Measurements from ENCODE around the gene NIPA2.
A peak's percentile ranks its signal among the peaks of the same experiment; 100 is the strongest.

The NIPA2 gene

DNA sequence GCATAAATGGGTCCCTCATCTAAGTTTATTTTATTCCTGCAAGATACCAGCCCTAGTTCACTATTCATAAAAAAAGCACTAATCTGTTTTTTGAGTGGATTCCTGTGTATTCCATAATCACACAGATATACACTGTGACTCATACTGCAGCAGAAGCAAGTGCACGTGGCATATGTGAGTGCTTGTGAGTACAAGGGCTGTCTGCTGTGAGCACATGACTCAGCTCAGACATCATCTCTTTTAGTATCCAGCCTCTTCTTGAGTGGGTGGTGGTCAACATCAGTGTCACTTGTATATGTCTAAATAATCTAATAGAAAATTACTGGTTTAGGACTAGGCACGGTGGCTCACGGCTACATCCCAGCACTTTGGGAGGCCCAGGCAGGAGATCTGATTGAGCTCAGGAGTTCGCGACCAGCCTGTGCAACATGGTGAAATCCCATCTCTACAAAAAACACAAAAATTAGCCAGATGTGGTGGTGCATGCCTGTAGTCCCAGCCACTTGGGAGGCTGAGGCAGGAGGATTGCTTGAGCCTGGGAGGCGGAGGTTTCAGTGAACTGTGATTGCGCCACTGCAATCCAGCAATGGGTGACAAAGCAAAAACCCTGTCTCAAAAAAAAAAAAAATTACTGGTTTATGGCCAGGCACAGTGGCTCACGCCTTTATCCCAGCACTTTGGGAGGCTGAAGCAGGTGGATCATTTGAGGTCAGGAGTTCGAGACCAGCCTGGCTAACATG is 49.8 kb downstream of the NIPA2 start:
- TF ChIP-seq, protein P1, sequence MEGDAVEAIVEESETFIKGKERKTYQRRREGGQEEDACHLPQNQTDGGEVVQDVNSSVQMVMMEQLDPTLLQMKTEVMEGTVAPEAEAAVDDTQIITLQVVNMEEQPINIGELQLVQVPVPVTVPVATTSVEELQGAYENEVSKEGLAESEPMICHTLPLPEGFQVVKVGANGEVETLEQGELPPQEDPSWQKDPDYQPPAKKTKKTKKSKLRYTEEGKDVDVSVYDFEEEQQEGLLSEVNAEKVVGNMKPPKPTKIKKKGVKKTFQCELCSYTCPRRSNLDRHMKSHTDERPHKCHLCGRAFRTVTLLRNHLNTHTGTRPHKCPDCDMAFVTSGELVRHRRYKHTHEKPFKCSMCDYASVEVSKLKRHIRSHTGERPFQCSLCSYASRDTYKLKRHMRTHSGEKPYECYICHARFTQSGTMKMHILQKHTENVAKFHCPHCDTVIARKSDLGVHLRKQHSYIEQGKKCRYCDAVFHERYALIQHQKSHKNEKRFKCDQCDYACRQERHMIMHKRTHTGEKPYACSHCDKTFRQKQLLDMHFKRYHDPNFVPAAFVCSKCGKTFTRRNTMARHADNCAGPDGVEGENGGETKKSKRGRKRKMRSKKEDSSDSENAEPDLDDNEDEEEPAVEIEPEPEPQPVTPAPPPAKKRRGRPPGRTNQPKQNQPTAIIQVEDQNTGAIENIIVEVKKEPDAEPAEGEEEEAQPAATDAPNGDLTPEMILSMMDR (conservative IDR thresholded peaks at IDR 0.05; ENCODE audit: control insufficient read depth, insufficient read depth, low read depth, low read length) = no peak
- DNase-seq (ENCODE audit: low read depth) = peak; percentile 98
- no peak overlapping the region for H3K4me3 ChIP-seq (ENCODE audit: control insufficient read depth, low read depth, low read length)

DNA sequence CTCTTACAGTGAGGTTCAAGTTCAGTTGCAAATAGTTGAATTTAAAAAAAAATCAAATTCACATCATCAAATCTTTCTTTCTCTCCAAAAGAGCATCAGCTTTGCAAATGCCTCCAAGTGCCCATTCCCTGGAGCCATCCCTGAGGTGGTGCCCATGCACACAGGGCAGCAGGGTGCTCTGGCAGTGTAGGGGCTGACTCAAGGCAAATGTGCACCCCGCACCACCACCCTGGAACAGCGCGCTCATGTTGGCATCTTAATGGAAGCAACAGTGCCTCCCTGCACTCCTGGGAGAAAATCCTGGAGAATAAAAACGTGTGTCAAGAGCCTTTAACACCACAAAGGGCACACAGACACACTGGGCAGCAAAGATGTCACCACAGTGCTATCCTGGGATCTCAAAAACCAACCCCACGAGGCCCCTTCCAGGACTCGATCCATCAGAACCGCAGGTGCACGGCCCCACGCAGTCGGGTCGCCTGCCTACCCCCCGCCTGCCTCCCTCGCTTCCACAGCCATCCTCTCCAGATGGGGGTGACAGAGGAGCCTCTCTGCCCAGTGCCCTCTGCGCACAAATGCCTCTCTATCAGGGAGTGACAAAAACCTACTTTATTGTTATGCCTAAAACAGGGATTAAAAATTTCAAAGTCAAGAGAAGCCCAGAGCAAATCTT is 50.8 kb downstream of the NIPA2 start:
- TF ChIP-seq, protein P1 (conservative IDR thresholded peaks at IDR 0.05; ENCODE audit: control insufficient read depth, insufficient read depth, low read depth, low read length) = no peak
- no peak for DNase-seq (ENCODE audit: low read depth)
- H3K4me3 ChIP-seq (ENCODE audit: control insufficient read depth, low read depth, low read length) = no peak overlapping the region

DNA sequence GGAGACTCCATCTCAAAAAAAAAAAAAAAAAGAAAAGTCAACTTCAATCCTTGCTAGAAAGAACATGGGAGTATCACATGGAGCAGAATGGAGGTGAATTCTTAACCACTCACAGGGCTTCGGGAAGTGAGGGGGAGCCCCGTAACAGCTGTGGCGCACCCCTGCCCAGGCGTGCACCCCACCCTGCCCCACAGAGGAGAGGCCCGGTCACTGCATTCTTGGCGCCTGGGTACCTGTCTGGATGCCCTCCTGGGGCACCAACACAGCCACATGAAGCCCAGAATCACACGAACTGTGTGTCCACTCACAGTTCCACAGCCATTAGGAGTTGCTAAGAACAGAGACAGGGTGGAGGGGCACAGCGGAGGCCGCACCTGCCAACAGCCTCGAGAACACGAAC is 51.8 kb downstream of the NIPA2 start:
- TF ChIP-seq, protein P1 (conservative IDR thresholded peaks at IDR 0.05; ENCODE audit: control insufficient read depth, insufficient read depth, low read depth, low read length) = no peak
- DNase-seq (ENCODE audit: low read depth) = no peak
- H3K4me3 ChIP-seq (ENCODE audit: control insufficient read depth, low read depth, low read length) = no peak overlapping the region

DNA sequence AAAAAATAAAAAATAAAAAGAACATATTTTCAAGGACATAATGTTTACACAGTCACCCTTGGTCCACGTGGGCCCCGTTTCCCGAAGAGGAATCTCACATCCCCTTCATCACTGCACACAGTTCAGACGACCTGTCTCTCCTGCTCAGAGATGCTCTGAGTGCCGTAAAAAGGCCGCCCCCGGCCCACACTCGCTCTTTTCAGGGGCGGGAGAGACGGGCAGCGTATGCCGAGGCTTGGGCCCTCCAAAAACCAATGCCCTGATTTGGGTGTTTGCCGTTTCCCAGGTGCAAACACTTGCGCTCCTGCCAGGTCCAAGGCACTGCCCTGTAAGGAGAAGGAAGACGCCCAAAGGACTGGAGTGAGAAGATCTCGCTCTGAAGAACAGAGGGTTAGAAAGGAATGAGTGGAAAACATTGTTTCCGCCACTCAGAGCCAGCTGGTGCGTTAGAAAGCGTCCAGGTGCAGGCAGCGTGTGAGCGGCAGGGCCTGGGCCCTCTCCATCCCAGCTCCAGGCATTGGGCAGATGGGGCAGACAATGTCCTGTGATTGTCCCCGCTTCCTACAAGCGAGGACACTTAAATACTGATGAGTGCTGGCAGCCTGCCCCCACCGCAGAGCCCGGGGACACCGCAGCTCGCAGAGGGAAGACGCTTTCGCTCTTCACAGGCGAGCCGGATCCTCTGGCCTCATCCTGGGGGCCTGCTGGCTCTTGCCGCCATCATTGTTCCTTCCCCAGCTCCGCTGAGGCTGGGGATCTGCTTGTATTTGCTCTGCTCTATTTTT is 53.2 kb downstream of the NIPA2 start:
- no peak for DNase-seq (ENCODE audit: low read depth)
- H3K4me3 ChIP-seq (ENCODE audit: control insufficient read depth, low read depth, low read length) = no peak overlapping the region
- TF ChIP-seq, protein P1 (conservative IDR thresholded peaks at IDR 0.05; ENCODE audit: control insufficient read depth, insufficient read depth, low read depth, low read length) = no peak

DNA sequence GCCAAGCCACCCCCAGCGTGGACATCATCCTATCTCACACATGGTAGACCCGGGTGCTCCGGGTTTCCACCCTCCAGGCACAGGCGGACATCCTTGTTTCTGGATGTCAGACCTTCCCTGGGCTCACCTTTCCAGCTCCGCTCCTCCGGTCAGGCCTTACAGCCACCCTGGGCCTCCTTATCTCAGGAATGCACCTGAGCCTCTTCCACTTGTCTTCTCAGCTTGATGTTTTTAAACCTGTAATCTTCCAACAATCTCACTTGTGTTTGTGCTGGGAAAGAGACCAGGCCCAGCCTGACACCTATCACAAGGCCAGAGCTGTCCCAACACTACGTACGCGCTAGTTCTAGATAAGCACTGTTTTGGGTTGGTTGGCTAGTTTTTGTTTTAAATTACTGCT is 53.9 kb downstream of the NIPA2 start:
- no peak overlapping the region for H3K4me3 ChIP-seq (ENCODE audit: control insufficient read depth, low read depth, low read length)
- TF ChIP-seq, protein P1 (conservative IDR thresholded peaks at IDR 0.05; ENCODE audit: control insufficient read depth, insufficient read depth, low read depth, low read length) = no peak
- no peak for DNase-seq (ENCODE audit: low read depth)

DNA sequence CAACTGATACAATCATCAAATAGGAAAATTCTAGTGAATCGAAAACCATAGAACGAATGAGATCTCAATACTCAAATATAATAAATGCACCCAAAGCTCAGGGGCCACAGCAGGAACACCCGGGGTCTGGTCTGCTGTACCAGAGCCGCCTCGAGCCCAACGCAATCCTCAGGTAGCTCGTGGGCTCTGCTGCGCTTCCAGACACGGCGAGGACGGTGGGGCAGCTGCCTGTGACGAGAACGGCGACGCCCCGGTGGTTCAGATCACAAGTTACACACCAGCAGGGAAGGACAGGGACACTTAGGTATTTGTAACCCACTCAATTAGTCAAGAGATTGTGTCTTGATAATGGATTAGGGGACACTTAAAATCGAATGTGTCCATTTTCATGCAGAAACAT is 54.6 kb downstream of the NIPA2 start:
- no peak overlapping the region for H3K4me3 ChIP-seq (ENCODE audit: control insufficient read depth, low read depth, low read length)
- TF ChIP-seq, protein P1 (conservative IDR thresholded peaks at IDR 0.05; ENCODE audit: control insufficient read depth, insufficient read depth, low read depth, low read length) = no peak
- no peak for DNase-seq (ENCODE audit: low read depth)

All from fibroblast of mammary gland (primary cell).